Measurements from ENCODE around the gene RPL26. TPM values are rescaled to one million over a fixed set of nuclear protein-coding genes. Genes with fewer than 3 reads are reported as not detected.

Gene RPL26
- total and polyA plus RNA-seq, 7 donors = 3,681 to 6,374 (median 4,708) TPM

DNA sequence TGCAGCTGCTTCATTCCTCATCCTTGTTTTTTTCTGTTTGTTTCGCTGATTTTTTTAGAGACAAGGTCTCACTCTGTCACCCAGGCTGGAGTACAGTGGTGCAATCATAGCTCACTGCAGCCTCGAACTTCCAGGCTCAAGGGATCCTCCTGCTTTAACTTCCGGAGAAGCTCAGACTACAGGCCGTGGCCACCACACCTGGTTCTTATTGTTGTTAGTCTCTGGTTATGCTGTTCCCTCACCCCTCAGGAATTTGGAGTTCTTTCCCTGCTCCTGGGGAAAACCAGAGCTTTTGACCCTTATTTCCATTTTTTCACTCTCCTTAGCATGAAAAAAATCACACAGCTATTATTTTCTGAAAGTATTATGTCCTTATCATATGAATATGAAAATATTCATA, 41.5 kb downstream of the RPL26 start:
- 76 to 78% methylated on average over 4 of the region's 4 CpGs for WGBS, 2 donors
- Histone ChIP-seq H3K27ac (no peak overlapping the region), H3K4me1 (no peaks in the 10 kb centered on the region), H3K36me3 (no peaks in the 10 kb centered on the region), H3K27me3 (peaks cover 0 to 4% (median 0%) of the 10 kb centered on the region in 3 donors), H3K4me3 (no peak overlapping the region), H3K9me3 (no peaks in the 10 kb centered on the region)
- intact Hi-C loops (cut with DNase I) = no loop called here
- TF ChIP-seq POLR2A (IDR thresholded peaks at IDR 0.05) (no peak), CTCF (IDR thresholded peaks at IDR 0.05) (no peak), EP300 (IDR thresholded peaks at IDR 0.05) (no peak), POLR2AphosphoS5 (IDR thresholded peaks at IDR 0.05) (no peak)
- DNase-seq = no peak

- 74 to 75% methylated on average over 2 of the region's 2 CpGs for WGBS, 2 donors
- intact Hi-C loops (cut with DNase I) = no loop called here
These were observed 43.5 kb downstream of the RPL26 start, which contains the start of gene ODF4 for GRCh38 chr17:8339540-8339939. TSS of gene ODF4 (plus strand) at chr17:8339840. CDS start at chr17:8340052, 212 bp downstream.

GRCh38 chr17:8338753-8339140, 44.2 kb downstream of the RPL26 start:
- no peak for DNase-seq
- no peaks in the 10 kb centered on the region for H3K36me3 ChIP-seq
- TF ChIP-seq CTCF (IDR thresholded peaks at IDR 0.05) = no peak
- no peak for TF ChIP-seq POLR2AphosphoS5 (IDR thresholded peaks at IDR 0.05)
- TF ChIP-seq EP300 (IDR thresholded peaks at IDR 0.05) = no peak
- no peak for TF ChIP-seq POLR2A (IDR thresholded peaks at IDR 0.05)
- H3K4me1 ChIP-seq = no peaks in the 10 kb centered on the region
- intact Hi-C loops (cut with DNase I) = no loop called here
- H3K9me3 ChIP-seq = no peaks in the 10 kb centered on the region
- no peak overlapping the region for H3K27ac ChIP-seq
- WGBS, 2 donors = 91 to 92% methylated on average over 5 of the region's 5 CpGs
- H3K27me3 ChIP-seq = no peaks in the 10 kb centered on the region
- H3K4me3 ChIP-seq = no peak overlapping the region

More at GRCh38 chr17:8339540-8339939, 43.5 kb downstream of the RPL26 start, which contains the start of gene ODF4:
- no peaks in the 10 kb centered on the region for H3K9me3 ChIP-seq
- no peak within 1 kb of the TSS for H3K4me3 ChIP-seq
- no peaks in the 10 kb centered on the region for H3K36me3 ChIP-seq
- H3K27me3 ChIP-seq = no peaks in the 10 kb centered on the region
- no peak for DNase-seq
- no peak within 1 kb of the TSS for H3K27ac ChIP-seq
- TF ChIP-seq CTCF (IDR thresholded peaks at IDR 0.05) (no peak), POLR2AphosphoS5 (IDR thresholded peaks at IDR 0.05) (no peak), POLR2A (IDR thresholded peaks at IDR 0.05) (no peak), EP300 (IDR thresholded peaks at IDR 0.05) (no peak)
- no peaks in the 10 kb centered on the region for H3K4me1 ChIP-seq

DNA sequence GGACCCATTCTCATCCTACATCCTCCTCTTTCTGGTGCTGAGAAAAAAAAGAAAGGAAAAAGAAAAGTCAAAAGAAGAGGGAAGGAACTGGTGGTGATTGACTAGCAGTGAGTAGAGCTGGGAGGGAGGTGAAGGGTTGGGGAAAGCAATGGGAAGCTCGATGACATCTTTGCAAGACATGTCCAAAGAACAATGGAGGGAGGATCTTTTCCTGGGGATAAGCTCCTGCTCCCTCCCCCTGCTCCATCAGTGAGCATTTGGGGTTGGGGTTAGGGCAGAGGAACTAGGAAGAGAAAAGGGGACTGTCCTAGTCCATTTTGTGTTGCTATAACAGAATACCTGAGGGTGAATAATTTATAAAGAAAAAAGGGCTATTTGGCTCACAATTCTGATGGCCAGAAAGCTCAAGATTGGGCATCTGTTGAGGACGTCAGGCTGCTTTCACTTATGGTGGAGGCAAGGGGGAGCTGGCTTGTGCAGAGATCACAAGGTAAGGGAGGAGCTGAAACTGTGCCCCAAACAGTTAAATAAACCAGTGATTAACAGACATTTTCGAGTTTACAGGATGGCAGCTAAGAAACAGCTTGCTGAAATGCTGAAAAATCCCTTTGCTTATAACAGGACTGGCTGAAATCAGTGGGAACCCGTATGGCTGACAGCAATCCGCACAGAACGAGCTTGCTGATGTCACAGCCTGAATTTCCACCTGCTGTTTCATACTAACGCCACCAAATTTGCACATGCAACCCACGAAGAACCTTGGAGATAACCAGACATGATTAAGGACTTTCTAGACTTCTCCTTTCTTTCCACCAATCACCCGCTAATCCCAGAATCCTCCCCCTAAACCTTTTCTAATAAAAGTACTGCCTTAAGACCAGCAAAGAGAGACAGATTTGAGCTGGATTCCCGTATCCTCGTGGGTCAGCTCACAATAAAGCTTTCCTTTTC, 44.9 kb downstream of the RPL26 start:
- intact Hi-C loops (cut with DNase I) = no loop called here
- Histone ChIP-seq H3K27ac (no peak overlapping the region), H3K4me3 (no peak overlapping the region), H3K9me3 (no peaks in the 10 kb centered on the region), H3K27me3 (no peaks in the 10 kb centered on the region), H3K4me1 (no peaks in the 10 kb centered on the region), H3K36me3 (no peaks in the 10 kb centered on the region)
- no peak for DNase-seq
- no peak for TF ChIP-seq CTCF (IDR thresholded peaks at IDR 0.05)
- TF ChIP-seq POLR2A (IDR thresholded peaks at IDR 0.05) = no peak
- no peak for TF ChIP-seq EP300 (IDR thresholded peaks at IDR 0.05)
- no peak for TF ChIP-seq POLR2AphosphoS5 (IDR thresholded peaks at IDR 0.05)
- 29 to 48% methylated on average over 11 of the region's 11 CpGs for WGBS, 2 donors

All from sigmoid colon (tissue), 7 donors.